ENCODE data around the gene LMOD3. TPM values are rescaled to one million over a fixed set of nuclear protein-coding genes. Genes with fewer than 3 reads are reported as not detected.

LMOD3 gene
- polyA plus RNA-seq (2013, experiment 1 of 2; ENCODE audit: insufficient read length) = 0.63 TPM
- 3.1 TPM for polyA plus RNA-seq (2013, experiment 2 of 2; ENCODE audit: insufficient read length)

GRCh38 chr3:69122403-69122802 is at the start of gene LMOD3:
Gene LMOD3 (minus strand): TSS chr3:69122595. CDS start chr3:69122386, 209 bp downstream.
- no peak for DNase-seq

GRCh38 chr3:69172058-69172457 is 49.7 kb upstream of the LMOD3 start:
- DNase-seq = no peak

GRCh38 chr3:69166446-69166845 is 44.1 kb upstream of the LMOD3 start:
- DNase-seq = no peak

- DNase-seq = no peak
These were observed 43.3 kb upstream of the LMOD3 start for GRCh38 chr3:69165744-69166143.

GRCh38 chr3:69164296-69164695 is 41.9 kb upstream of the LMOD3 start:
- no peak for DNase-seq

- no peak for DNase-seq
These were observed 40.0 kb upstream of the LMOD3 start for GRCh38 chr3:69162308-69162980.

- DNase-seq = peak; percentile 52
These were observed 39.4 kb upstream of the LMOD3 start for GRCh38 chr3:69161587-69162307.

- DNase-seq = no peak
These were observed 38.1 kb upstream of the LMOD3 start for GRCh38 chr3:69160525-69160924.

GRCh38 chr3:69160107-69160506 is 37.7 kb upstream of the LMOD3 start:
- DNase-seq = no peak

GRCh38 chr3:69149586-69149985 is 27.2 kb upstream of the LMOD3 start:
- no peak for DNase-seq

- no peak for DNase-seq
These were observed 23.3 kb upstream of the LMOD3 start for GRCh38 chr3:69145688-69146087.

GRCh38 chr3:69144631-69145245 is 22.3 kb upstream of the LMOD3 start:
- DNase-seq = peak; percentile 23

GRCh38 chr3:69143612-69144011 is 21.2 kb upstream of the LMOD3 start:
- peak; percentile 67 for DNase-seq

GRCh38 chr3:69142797-69143454 is 20.5 kb upstream of the LMOD3 start:
- DNase-seq = no peak

GRCh38 chr3:69142090-69142489 is 19.7 kb upstream of the LMOD3 start:
- DNase-seq = peak; percentile 3

- DNase-seq = no peak
These were observed 18.9 kb upstream of the LMOD3 start for GRCh38 chr3:69141313-69141712.

- no peak for DNase-seq
These were observed 15.0 kb upstream of the LMOD3 start for GRCh38 chr3:69137412-69137811.

- no peak for DNase-seq
These were observed 14.6 kb upstream of the LMOD3 start for GRCh38 chr3:69137005-69137404.

GRCh38 chr3:69130689-69131088 is 8.3 kb upstream of the LMOD3 start:
- DNase-seq = no peak

- no peak for DNase-seq
These were observed 7.1 kb upstream of the LMOD3 start for GRCh38 chr3:69129531-69129930.

GRCh38 chr3:69128509-69128908 is 6.1 kb upstream of the LMOD3 start:
- no peak for DNase-seq

- DNase-seq = no peak
These were observed 4.6 kb upstream of the LMOD3 start for GRCh38 chr3:69126999-69127398.

GRCh38 chr3:69126216-69126615 is 3.8 kb upstream of the LMOD3 start:
- DNase-seq = no peak
